EH (cell line): ENCODE results near the gene MISP3.

ENCODE experiments used
- DNase-seq: peaks from one replicate; pipeline ENCODE4 v3.0.0-alpha.2; 2015; ENCODE audit warnings: low read depth

Gene MISP3

DNA sequence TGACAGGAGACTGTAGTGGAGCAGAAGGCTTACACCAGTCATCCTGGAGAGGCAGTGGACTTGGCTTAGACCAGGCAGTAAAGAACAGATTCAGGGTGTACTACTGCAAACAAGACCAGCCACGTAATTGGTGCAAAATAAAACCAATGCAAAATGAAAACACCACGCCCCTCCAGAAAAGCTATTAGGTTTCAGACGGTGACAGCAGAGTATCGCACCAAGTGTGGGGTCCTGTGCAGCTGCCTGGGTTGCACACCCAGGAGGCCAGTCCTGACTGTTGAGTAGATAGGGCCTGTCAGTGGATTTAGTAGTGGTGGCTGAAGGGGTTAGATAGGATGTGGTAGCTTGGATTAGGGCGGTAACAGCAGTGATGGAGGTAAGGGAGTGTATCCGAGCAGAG, 50.3 kb downstream of the MISP3 start:
- DNase-seq = no peak
